Mesendoderm (in vitro differentiated cells): ENCODE data around the gene CDH12.
A peak's percentile ranks its signal among the peaks of the same experiment; 100 is the strongest.

Experiments used
- DNase-seq: peaks from one replicate; pipeline ENCODE4 v3.0.0; 2013
- H2AK5ac ChIP-seq: 2 replicates; pipeline ENCODE4 v1.6.1; 2013; ENCODE audit warnings: low read length, inconsistent platforms
- H2BK120ac ChIP-seq: 2 replicates; pipeline ENCODE4 v1.6.1; 2013; ENCODE audit warnings: low read depth, mild to moderate bottlenecking, low read length, moderate library complexity, mixed read lengths
- H2BK15ac ChIP-seq: replicated peaks from 2 replicates; pipeline ENCODE4 v1.6.1; 2013; ENCODE audit warnings: low read depth, mild to moderate bottlenecking, moderate library complexity
- H2BK5ac ChIP-seq: 2 replicates; pipeline ENCODE4 v1.6.1; 2013; ENCODE audit warnings: low read length, inconsistent platforms
- H3K18ac ChIP-seq: 2 replicates; pipeline ENCODE4 v1.6.1; 2013; ENCODE audit warnings: mild to moderate bottlenecking, low read length, mixed read lengths
- H3K23ac ChIP-seq: one replicate; pipeline ENCODE4 v1.6.1; 2013; ENCODE audit warnings: low read length
- H3K27ac ChIP-seq: 2 replicates; pipeline ENCODE4 v1.5.1; 2013; ENCODE audit warnings: low read depth, mild to moderate bottlenecking, inconsistent platforms, low read length, moderate library complexity
- H3K27me3 ChIP-seq: 2 replicates; pipeline ENCODE4 v1.6.1; 2013; ENCODE audit warnings: low read length, control low read depth, mild to moderate bottlenecking, inconsistent platforms; ENCODE audit not compliant: insufficient read depth, poor library complexity
- H3K36me3 ChIP-seq: 2 replicates; pipeline ENCODE4 v1.6.1; 2013; ENCODE audit warnings: low read length, inconsistent platforms; ENCODE audit not compliant: control insufficient read depth, insufficient read depth
- H3K4ac ChIP-seq: one replicate; pipeline ENCODE4 v1.6.1; 2013; ENCODE audit warnings: low read depth, mild to moderate bottlenecking, low read length, moderate library complexity
- H3K4me1 ChIP-seq: 2 replicates; pipeline ENCODE4 v1.6.1; 2013; ENCODE audit warnings: low read depth, low read length, inconsistent platforms; ENCODE audit not compliant: control insufficient read depth
- H3K4me2 ChIP-seq: 2 replicates; pipeline ENCODE4 v1.6.1; 2013; ENCODE audit warnings: low read length
- H3K4me3 ChIP-seq: 2 replicates; pipeline ENCODE4 v1.5.1; 2013; ENCODE audit warnings: mild to moderate bottlenecking, low read length
- H3K56ac ChIP-seq: one replicate; pipeline ENCODE4 v1.6.1; 2013; ENCODE audit warnings: low read length
- H3K79me1 ChIP-seq: 2 replicates; pipeline ENCODE4 v1.6.1; 2013; ENCODE audit warnings: low read length, inconsistent platforms
- H3K79me2 ChIP-seq: 2 replicates; pipeline ENCODE4 v1.6.1; 2013; ENCODE audit warnings: mild to moderate bottlenecking, low read length; ENCODE audit not compliant: control insufficient read depth, insufficient read depth
- H3K9ac ChIP-seq: 2 replicates; pipeline ENCODE4 v1.6.1; 2013; ENCODE audit warnings: low read length, inconsistent platforms
- H4K5ac ChIP-seq: one replicate; pipeline ENCODE4 v1.6.1; 2013; ENCODE audit warnings: low read length
- H4K8ac ChIP-seq: one replicate; pipeline ENCODE4 v1.6.1; 2013; ENCODE audit warnings: low read depth, mild to moderate bottlenecking, control low read depth, low read length, moderate library complexity
- WGBS: extraction: QIAGEN DNeasy Blood & Tissue Kit; methylation state at CpG from one replicate; pipeline ENCODE4 v1.1.7; 2013; ENCODE audit warnings: low lambda C conversion rate, missing lambda C conversion rate; ENCODE audit not compliant: insufficient coverage; ENCODE audit errors: extremely low coverage; 5-methylcytosine and 5-hydroxymethylcytosine counted together

Gene CDH12

GRCh38 chr5:22391956-22392355 lies 461.2 kb downstream of the CDH12 start:
- Histone ChIP-seq H3K36me3 (no peaks in the 10 kb centered on the region), H2BK15ac (no peak overlapping the region), H3K4me2 (no peak overlapping the region), H3K4ac (no peak overlapping the region), H3K9ac (no peak overlapping the region), H3K23ac (no peak overlapping the region), H3K56ac (no peak overlapping the region), H2AK5ac (no peak overlapping the region), H3K4me1 (no peaks in the 10 kb centered on the region), H3K27ac (no peak overlapping the region), H4K5ac (no peak overlapping the region), H2BK120ac (no peak overlapping the region), H3K79me1 (no peaks in the 10 kb centered on the region), H3K27me3 (no peaks in the 10 kb centered on the region), H3K4me3 (no peak overlapping the region), H3K18ac (no peak overlapping the region), H4K8ac (no peak overlapping the region), H2BK5ac (no peak overlapping the region), H3K79me2 (no peaks in the 10 kb centered on the region)
- DNase-seq = no peak
- no CpG with 5 or more reads among the region's 3 CpGs for WGBS

- Histone ChIP-seq H3K27me3 (no peaks in the 10 kb centered on the region), H4K8ac (no peak overlapping the region), H3K4ac (no peak overlapping the region), H2BK5ac (no peak overlapping the region), H4K5ac (no peak overlapping the region), H3K4me3 (no peak overlapping the region), H2AK5ac (no peak overlapping the region), H3K4me2 (no peak overlapping the region), H3K23ac (no peak overlapping the region), H3K36me3 (no peaks in the 10 kb centered on the region), H2BK120ac (no peak overlapping the region), H3K4me1 (no peaks in the 10 kb centered on the region), H2BK15ac (no peak overlapping the region), H3K79me2 (no peaks in the 10 kb centered on the region), H3K79me1 (no peaks in the 10 kb centered on the region), H3K9ac (no peak overlapping the region), H3K27ac (no peak overlapping the region), H3K18ac (no peak overlapping the region), H3K56ac (no peak overlapping the region)
- DNase-seq = peak; percentile 10
Observed at GRCh38 chr5:22390888-22391287, 462.3 kb downstream of the CDH12 start.

- WGBS = no CpG with 5 or more reads among the region's 1 CpG
- Histone ChIP-seq H3K23ac (no peak overlapping the region), H3K27me3 (no peaks in the 10 kb centered on the region), H4K8ac (no peak overlapping the region), H3K79me1 (no peaks in the 10 kb centered on the region), H3K79me2 (no peaks in the 10 kb centered on the region), H2BK120ac (no peak overlapping the region), H3K9ac (no peak overlapping the region), H3K4ac (no peak overlapping the region), H3K36me3 (no peaks in the 10 kb centered on the region), H4K5ac (no peak overlapping the region), H3K4me1 (no peaks in the 10 kb centered on the region), H3K18ac (no peak overlapping the region), H2BK15ac (no peak overlapping the region), H3K4me2 (no peak overlapping the region), H3K27ac (no peak overlapping the region), H3K4me3 (no peak overlapping the region), H2BK5ac (no peak overlapping the region), H3K56ac (no peak overlapping the region), H2AK5ac (no peak overlapping the region)
- no peak for DNase-seq
Observed at GRCh38 chr5:22372826-22373660, 480.1 kb downstream of the CDH12 start.

GRCh38 chr5:22372376-22372775 lies 480.8 kb downstream of the CDH12 start:
- Histone ChIP-seq H3K27ac (no peak overlapping the region), H3K27me3 (no peaks in the 10 kb centered on the region), H3K9ac (no peak overlapping the region), H2AK5ac (no peak overlapping the region), H2BK15ac (no peak overlapping the region), H3K18ac (no peak overlapping the region), H3K79me1 (no peaks in the 10 kb centered on the region), H4K8ac (no peak overlapping the region), H3K4me2 (no peak overlapping the region), H3K4me3 (no peak overlapping the region), H4K5ac (no peak overlapping the region), H3K4ac (no peak overlapping the region), H3K36me3 (no peaks in the 10 kb centered on the region), H2BK5ac (no peak overlapping the region), H2BK120ac (no peak overlapping the region), H3K23ac (no peak overlapping the region), H3K4me1 (no peaks in the 10 kb centered on the region), H3K79me2 (no peaks in the 10 kb centered on the region), H3K56ac (no peak overlapping the region)
- WGBS = no CpG with 5 or more reads among the region's 8 CpGs
- DNase-seq = peak; percentile 26

- no peaks in the 10 kb centered on the region for H3K79me2 ChIP-seq
- H3K27ac ChIP-seq = no peak overlapping the region
- no peak for DNase-seq
- H3K79me1 ChIP-seq = no peaks in the 10 kb centered on the region
- H3K4me2 ChIP-seq = no peak overlapping the region
- H3K4me1 ChIP-seq = no peaks in the 10 kb centered on the region
- H2BK120ac ChIP-seq = no peak overlapping the region
- no peak overlapping the region for H4K8ac ChIP-seq
- H3K36me3 ChIP-seq = no peaks in the 10 kb centered on the region
- no peak overlapping the region for H3K18ac ChIP-seq
- no peak overlapping the region for H3K23ac ChIP-seq
- H2AK5ac ChIP-seq = no peak overlapping the region
- H3K56ac ChIP-seq = no peak overlapping the region
- no peak overlapping the region for H3K4ac ChIP-seq
- no peaks in the 10 kb centered on the region for H3K27me3 ChIP-seq
- no peak overlapping the region for H2BK5ac ChIP-seq
- H4K5ac ChIP-seq = no peak overlapping the region
- H3K9ac ChIP-seq = no peak overlapping the region
- H3K4me3 ChIP-seq = no peak overlapping the region
- H2BK15ac ChIP-seq = no peak overlapping the region
- no CpG with 5 or more reads among the region's 3 CpGs for WGBS
Observed at GRCh38 chr5:22354956-22355355, 498.2 kb downstream of the CDH12 start.

GRCh38 chr5:22352493-22352892 lies 500.7 kb downstream of the CDH12 start:
- Histone ChIP-seq H3K27ac (no peak overlapping the region), H3K4me2 (no peak overlapping the region), H2BK5ac (no peak overlapping the region), H2BK15ac (no peak overlapping the region), H4K5ac (no peak overlapping the region), H3K27me3 (no peaks in the 10 kb centered on the region), H3K4me3 (no peak overlapping the region), H3K79me1 (no peaks in the 10 kb centered on the region), H3K56ac (no peak overlapping the region), H4K8ac (no peak overlapping the region), H3K18ac (no peak overlapping the region), H2AK5ac (no peak overlapping the region), H3K79me2 (no peaks in the 10 kb centered on the region), H3K36me3 (no peaks in the 10 kb centered on the region), H3K4ac (no peak overlapping the region), H3K23ac (no peak overlapping the region), H3K4me1 (no peaks in the 10 kb centered on the region), H3K9ac (no peak overlapping the region), H2BK120ac (no peak overlapping the region)
- DNase-seq = no peak
- WGBS = no CpG with 5 or more reads among the region's 4 CpGs
